Keratinocyte (primary cell): ENCODE data around the gene PDE12.

Experiments
- CTCF ChIP-seq, 3 experiments: IDR thresholded peaks in 1 of 3; conservative IDR thresholded peaks in 1 of 3; optimal IDR thresholded peaks in 1 of 3; 2 replicates in 2 of 3; 3 replicates in 1 of 3; pipeline versions ENCODE3 to v1.5.1; 2011; ENCODE audit warnings: low read length in 3 of 3, mild to moderate bottlenecking in 3 of 3, moderate library complexity in 2 of 3, control low read depth in 1 of 3, inconsistent platforms in 1 of 3; ENCODE audit not compliant: insufficient read depth in 2 of 3; ENCODE audit errors: extremely low read depth in 1 of 3
- EZH2 ChIP-seq: IDR thresholded peaks from one replicate; pipeline ENCODE4 v1.6.1; 2012; ENCODE audit warnings: inconsistent platforms, mild to moderate bottlenecking, low read length, moderate library complexity

GRCh38 chr3:57586778-57587177 is 30.7 kb downstream of the PDE12 start:
- no peak for TF ChIP-seq CTCF (optimal IDR thresholded peaks at IDR 0.05 in 1 of 3, IDR thresholded peaks at IDR 0.05 in 1 of 3, conservative IDR thresholded peaks at IDR 0.05 in 1 of 3; ENCODE audit: extremely low read depth in 1 of 3, insufficient read depth in 2 of 3, low read length in 3 of 3)
- no peak for TF ChIP-seq EZH2
